IMR-90 (cell line): ENCODE data around the gene MBD3L2. TPM values are rescaled to one million over a fixed set of nuclear protein-coding genes. Genes with fewer than 3 reads are reported as not detected.

Experiments used
- ATAC-seq: fragments of 200-7000 bp; cut with Tn5 transposase; 2 replicates; pipeline ENCODE4 v1.9.1; 2020; ENCODE audit warnings: low read depth, mild to moderate bottlenecking, moderate library complexity
- BruUV-seq: library from RNA; stranded (reverse); fragments of 400-500 nt; replicated peaks from 2 replicates; lab custom pipeline; 2021; lab: Mats Ljungman, UMichigan
- CTCF ChIA-PET: fragments of 300-600 bp; formaldehyde crosslinking; extraction: SDS; loops from one replicate; lab custom pipeline; 2021; ENCODE audit warnings: antibody characterized with exemption; lab: Yijun Ruan, JAX
- POLR2A ChIA-PET: fragments of 300-600 bp; sonication (Branson Sonifier 250); formaldehyde crosslinking; loops from one replicate; lab custom pipeline; 2022; ENCODE audit warnings: antibody characterized with exemption; ENCODE audit not compliant: unreplicated experiment; lab: Charles Lee
- DNase-seq: peaks from one replicate; pipeline ENCODE4 v3.0.0; 2013
- H2AFZ ChIP-seq: replicated peaks from 2 replicates; pipeline ENCODE3; 2013; ENCODE audit warnings: low read length, mild to moderate bottlenecking; ENCODE audit not compliant: poor library complexity
- H2AK5ac ChIP-seq: 2 replicates; pipeline ENCODE4 v1.6.1; 2013; ENCODE audit warnings: low read depth, low read length, inconsistent platforms
- H2AK9ac ChIP-seq: replicated peaks from 2 replicates; pipeline ENCODE3; 2013; ENCODE audit warnings: mild to moderate bottlenecking, low read depth, low read length, moderate library complexity; ENCODE audit not compliant: poor library complexity
- H2BK120ac ChIP-seq: 2 replicates; pipeline ENCODE4 v1.6.1; 2013; ENCODE audit warnings: low read depth, low read length, inconsistent platforms
- H2BK15ac ChIP-seq: 3 replicates; pipeline ENCODE4 v1.6.1; 2013; ENCODE audit warnings: low read depth, low read length, inconsistent platforms
- H2BK20ac ChIP-seq: 2 replicates; pipeline ENCODE4 v1.6.1; 2013; ENCODE audit warnings: low read depth, mild to moderate bottlenecking, inconsistent platforms, low read length, moderate library complexity
- H2BK5ac ChIP-seq: 2 replicates; pipeline ENCODE4 v1.6.1; 2013; ENCODE audit warnings: mild to moderate bottlenecking, low read depth, low read length, inconsistent platforms; ENCODE audit not compliant: poor library complexity, severe bottlenecking
- H3K14ac ChIP-seq: replicated peaks from 2 replicates; pipeline ENCODE4 v1.6.1; 2013; ENCODE audit warnings: low read depth, low read length, inconsistent platforms
- H3K18ac ChIP-seq: 2 replicates; pipeline ENCODE4 v1.6.1; 2013; ENCODE audit warnings: low read depth, low read length, control low read depth
- H3K23ac ChIP-seq: 2 replicates; pipeline ENCODE4 v1.6.1; 2013; ENCODE audit warnings: low read depth, low read length, inconsistent platforms
- H3K27ac ChIP-seq: 2 replicates; pipeline ENCODE4 v1.5.1; 2013; ENCODE audit warnings: mild to moderate bottlenecking, control low read depth, low read length; ENCODE audit not compliant: insufficient read depth
- H3K27me3 ChIP-seq: 2 replicates; pipeline ENCODE4 v1.6.1; 2013; ENCODE audit warnings: low read length; ENCODE audit not compliant: control insufficient read depth, insufficient read depth
- H3K36me3 ChIP-seq: 2 replicates; pipeline ENCODE4 v1.6.1; 2013; ENCODE audit warnings: low read length, mixed read lengths; ENCODE audit not compliant: control insufficient read depth, insufficient read depth
- H3K4ac ChIP-seq: 2 replicates; pipeline ENCODE4 v1.6.1; 2013; ENCODE audit warnings: low read depth, low read length, inconsistent platforms
- H3K4me1 ChIP-seq: 2 replicates; pipeline ENCODE4 v1.6.1; 2013; ENCODE audit warnings: low read length, mixed read lengths; ENCODE audit not compliant: control insufficient read depth, insufficient read depth
- H3K4me2 ChIP-seq: 2 replicates; pipeline ENCODE4 v1.6.1; 2013; ENCODE audit warnings: low read depth, mild to moderate bottlenecking, control low read depth, low read length, moderate library complexity
- H3K4me3 ChIP-seq: 2 replicates; pipeline ENCODE4 v1.5.1; 2013; ENCODE audit warnings: low read depth, mild to moderate bottlenecking, control low read depth, low read length, moderate library complexity; ENCODE audit not compliant: insufficient read depth
- H3K56ac ChIP-seq: 2 replicates; pipeline ENCODE4 v1.6.1; 2013; ENCODE audit warnings: low read length, inconsistent platforms; ENCODE audit not compliant: insufficient read depth; ENCODE audit errors: extremely low read depth
- H3K79me1 ChIP-seq, 2 experiments: 2 replicates each; pipeline ENCODE4 v1.6.1; 2013; ENCODE audit warnings: low read length in 2 of 2, inconsistent platforms in 1 of 2, low read depth in 1 of 2
- H3K9ac ChIP-seq: 2 replicates; pipeline ENCODE4 v1.6.1; 2013; ENCODE audit warnings: low read depth, low read length, control low read depth
- H3K9me1 ChIP-seq: 2 replicates; pipeline ENCODE4 v1.6.1; 2013; ENCODE audit warnings: low read length, inconsistent platforms; ENCODE audit not compliant: insufficient read depth
- H3K9me3 ChIP-seq: 2 replicates; pipeline ENCODE4 v1.6.1; 2013; ENCODE audit warnings: low read length; ENCODE audit not compliant: control insufficient read depth, insufficient read depth
- H4K20me1 ChIP-seq: 2 replicates; pipeline ENCODE4 v1.6.1; 2013; ENCODE audit warnings: low read length, inconsistent platforms; ENCODE audit not compliant: insufficient read depth
- H4K5ac ChIP-seq: 2 replicates; pipeline ENCODE4 v1.6.1; 2013; ENCODE audit warnings: mild to moderate bottlenecking, low read depth, low read length, control low read depth
- H4K8ac ChIP-seq, 2 experiments: 2 replicates each; pipeline ENCODE4 v1.6.1; 2013; ENCODE audit warnings: low read depth in 2 of 2, low read length in 2 of 2, control low read depth in 1 of 2, inconsistent platforms in 1 of 2
- H4K91ac ChIP-seq: 2 replicates; pipeline ENCODE4 v1.6.1; 2013; ENCODE audit warnings: low read depth, low read length, inconsistent platforms; ENCODE audit not compliant: insufficient read depth
- CEBPB ChIP-seq: IDR thresholded peaks from 2 replicates; pipeline ENCODE4 v1.6.1; 2012; ENCODE audit warnings: low read depth, low read length, improper control_type of control experiment
- FOS ChIP-seq: fragments of 150-350 bp; IDR thresholded peaks from 2 replicates; pipeline ENCODE4 v1.6.1; 2016; ENCODE audit warnings: low read depth, low read length
- MXI1 ChIP-seq: IDR thresholded peaks from 2 replicates; pipeline ENCODE4 v1.6.1; 2012; ENCODE audit warnings: low read depth, mild to moderate bottlenecking, low read length, moderate library complexity, borderline replicate concordance
- NFE2L2 ChIP-seq: fragments of 150-350 bp; IDR thresholded peaks from 2 replicates; pipeline ENCODE4 v1.6.1; 2016; ENCODE audit warnings: low read depth, mild to moderate bottlenecking, low read length
- RAD21 ChIP-seq: IDR thresholded peaks from 2 replicates; pipeline ENCODE4 v1.6.1; 2012; ENCODE audit warnings: low read length, improper control_type of control experiment
- RFX5 ChIP-seq: IDR thresholded peaks from 2 replicates; pipeline ENCODE4 v1.8.0; 2012; ENCODE audit warnings: low read depth, mild to moderate bottlenecking, low read length, moderate library complexity
- WGBS, 2 experiments: methylation state at CpG; one replicate each; pipeline versions ENCODE4 v1.1.5 to v1.1.7; 2013; ENCODE audit warnings: missing lambda C conversion rate in 2 of 2; ENCODE audit not compliant: insufficient read length in 1 of 2; ENCODE audit errors: extremely low coverage in 2 of 2; 5-methylcytosine and 5-hydroxymethylcytosine counted together
- dilution Hi-C: fragments of 300-500 bp; cut with HindIII; formaldehyde crosslinking; loops from one replicate; pipeline ENCODE4 v1.14.3; 2018; ENCODE audit warnings: low sequenced_read_pairs; ENCODE audit not compliant: unreplicated experiment
- in situ Hi-C: fragments of 300-500 bp; cut with MboI; formaldehyde crosslinking; loops from 3 replicates; pipeline ENCODE4 v1.14.3; 2019; ENCODE audit warnings: low sequenced_read_pairs, inconsistent platforms, mixed read lengths
- intact Hi-C: fragments of 100-400 bp; cut with micrococcal nuclease; formaldehyde crosslinking; loops from 2 replicates; pipeline ENCODE4 v1.10.0; 2022
- polyA plus RNA-seq, 3 experiments: library from polyadenylated mRNA; depleted of rRNA; stranded (reverse); fragments of >200 nt; gene quantifications; 2 replicates each; pipeline ENCODE4 v1.2.3, GENCODE V29; 2012; ENCODE audit warnings: low replicate concordance in 1 of 3
- total RNA-seq: library from RNA; depleted of rRNA; stranded (reverse); fragments of >200 nt; gene quantifications from 2 replicates; pipeline ENCODE4 v1.2.3, GENCODE V29; 2012

MBD3L2 gene
- total and polyA plus RNA-seq, 2 of the 4 experiments (the other 2 are of a cell fraction): not detected

DNA sequence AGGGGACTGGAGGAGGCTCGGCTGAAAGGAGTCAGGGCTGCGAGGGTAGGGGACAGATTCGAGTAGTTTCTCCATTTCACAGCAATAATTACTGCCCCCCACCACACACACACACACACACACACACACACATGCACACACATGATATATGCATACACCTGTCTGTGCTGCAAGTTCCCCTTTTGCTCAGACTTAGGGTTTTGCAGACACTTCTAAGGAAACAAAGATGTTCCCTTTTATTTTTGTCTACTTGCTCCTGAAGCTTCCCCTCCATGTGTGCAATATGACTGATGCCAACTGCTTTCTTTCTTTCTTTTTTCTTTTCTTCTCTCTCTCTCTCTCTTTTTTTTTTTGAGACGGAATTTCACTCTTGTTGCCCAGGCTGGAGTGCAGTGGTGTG lies 41.3 kb upstream of the MBD3L2 start:
- Histone ChIP-seq H3K27me3 (no peaks in the 10 kb centered on the region), H3K36me3 (no peaks in the 10 kb centered on the region), H3K23ac (no peak overlapping the region), H2BK5ac (no peak overlapping the region), H3K4me3 (no peak overlapping the region), H3K4me2 (no peak overlapping the region), H3K9ac (no peak overlapping the region), H3K18ac (no peak overlapping the region), H3K9me3 (peaks cover 14% of the 10 kb centered on the region), H3K79me1 (no peaks in the 10 kb centered on the region), H2AFZ (no peak overlapping the region), H2BK15ac (no peak overlapping the region), H2AK5ac (no peak overlapping the region), H3K27ac (no peak overlapping the region), H2AK9ac (no peak overlapping the region), H3K9me1 (no peaks in the 10 kb centered on the region), H4K91ac (no peak overlapping the region), H4K20me1 (no peaks in the 10 kb centered on the region), H2BK20ac (no peak overlapping the region), H4K8ac (no peak overlapping the region), H3K4ac (no peak overlapping the region), H3K14ac (no peak overlapping the region), H3K4me1 (no peaks in the 10 kb centered on the region), H2BK120ac (no peak overlapping the region), H3K56ac (no peak overlapping the region), H4K5ac (no peak overlapping the region)
- DNase-seq: no peak
- ChIA-PET CTCF (no interaction called here), POLR2A (no interaction called here)
- in situ Hi-C loops: no loop called here
- dilution Hi-C loops: no loop called here
- no peak for ATAC-seq
- no CpG with 5 or more reads among the region's 4 CpGs for WGBS, 2 experiments
- intact Hi-C loops: no loop called here
- no TSS peak for BruUV-seq
- TF ChIP-seq RFX5 (no peak), MXI1 (no peak), NFE2L2 (no peak), CEBPB (no peak), RAD21 (no peak), FOS (no peak)
